DMS79 (cell line): Measurements from ENCODE around the gene GMPR2.

Source experiments
- DNase-seq: peaks from one replicate; lab custom pipeline; 2025; lab: John Stamatoyannopoulos, UW

GMPR2 gene

DNA sequence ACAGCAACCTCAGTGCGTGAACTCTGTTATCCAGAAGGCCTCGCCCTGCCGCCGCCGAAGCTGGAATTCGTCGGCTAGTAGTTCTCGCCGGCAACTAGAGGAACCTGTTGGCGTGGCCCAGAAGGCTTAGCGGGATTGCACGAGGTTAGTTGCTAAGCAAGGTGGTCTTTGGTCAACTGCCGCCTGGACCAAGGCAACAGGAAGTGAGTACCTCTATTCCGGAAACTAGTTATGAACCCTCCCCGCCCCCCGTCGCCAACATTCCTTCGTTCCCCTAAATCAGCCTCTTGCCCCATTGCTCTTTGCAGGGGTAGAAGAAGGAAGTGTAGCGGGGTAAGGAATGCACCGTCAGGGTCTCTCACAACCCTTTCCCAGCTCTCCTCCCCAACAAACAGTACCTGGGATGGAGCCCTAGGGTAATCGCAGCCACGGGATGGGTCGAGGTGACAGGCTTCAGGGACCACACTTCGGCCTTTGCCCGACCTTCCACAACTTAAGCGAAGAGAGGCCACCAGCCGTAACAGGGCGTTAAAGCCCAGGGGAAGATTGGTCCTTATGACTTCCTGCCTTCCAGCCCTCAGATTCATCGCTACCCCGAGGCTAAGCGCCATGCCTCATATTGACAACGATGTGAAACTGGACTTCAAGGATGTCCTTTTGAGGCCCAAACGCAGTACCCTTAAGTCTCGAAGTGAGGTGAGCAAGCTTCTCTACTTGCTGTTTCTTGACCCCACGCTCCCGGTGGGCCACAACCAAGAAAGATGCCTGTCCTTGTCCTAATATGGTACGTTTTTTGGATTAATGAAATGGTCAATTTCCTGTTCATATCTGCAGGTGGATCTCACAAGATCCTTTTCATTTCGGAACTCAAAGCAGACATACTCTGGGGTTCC lies at the start of gene GMPR2:
Gene GMPR2, plus strand, starts transcription at position 285 of the 893 bp plus-strand sequence. Its CDS starts 325 bp downstream, at position 610.
- no peak for DNase-seq

DNA sequence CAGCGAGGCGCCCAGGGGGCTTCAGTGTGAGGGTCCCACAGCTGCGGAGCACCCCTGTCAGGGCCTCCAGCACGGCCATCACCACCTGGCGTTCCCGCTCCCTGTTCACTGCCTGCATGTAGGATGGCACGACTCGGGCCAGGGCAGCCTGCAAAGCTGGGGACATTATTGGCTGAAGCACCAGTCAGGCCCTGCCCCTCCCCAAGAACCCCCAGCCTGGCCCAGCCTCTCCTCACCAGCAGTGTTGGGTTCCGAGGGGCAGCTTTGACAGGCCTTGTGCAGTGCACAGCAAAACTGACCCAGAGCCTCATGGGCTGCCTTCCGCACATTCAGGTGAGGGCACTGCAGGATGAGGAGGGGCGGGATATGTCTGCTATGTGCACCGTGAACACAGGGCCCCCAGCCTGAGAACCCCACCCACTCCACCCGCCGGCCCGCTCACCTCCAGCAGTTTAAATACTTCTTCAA lies 49.7 kb upstream of the GMPR2 start:
- DNase-seq: no peak

DNA sequence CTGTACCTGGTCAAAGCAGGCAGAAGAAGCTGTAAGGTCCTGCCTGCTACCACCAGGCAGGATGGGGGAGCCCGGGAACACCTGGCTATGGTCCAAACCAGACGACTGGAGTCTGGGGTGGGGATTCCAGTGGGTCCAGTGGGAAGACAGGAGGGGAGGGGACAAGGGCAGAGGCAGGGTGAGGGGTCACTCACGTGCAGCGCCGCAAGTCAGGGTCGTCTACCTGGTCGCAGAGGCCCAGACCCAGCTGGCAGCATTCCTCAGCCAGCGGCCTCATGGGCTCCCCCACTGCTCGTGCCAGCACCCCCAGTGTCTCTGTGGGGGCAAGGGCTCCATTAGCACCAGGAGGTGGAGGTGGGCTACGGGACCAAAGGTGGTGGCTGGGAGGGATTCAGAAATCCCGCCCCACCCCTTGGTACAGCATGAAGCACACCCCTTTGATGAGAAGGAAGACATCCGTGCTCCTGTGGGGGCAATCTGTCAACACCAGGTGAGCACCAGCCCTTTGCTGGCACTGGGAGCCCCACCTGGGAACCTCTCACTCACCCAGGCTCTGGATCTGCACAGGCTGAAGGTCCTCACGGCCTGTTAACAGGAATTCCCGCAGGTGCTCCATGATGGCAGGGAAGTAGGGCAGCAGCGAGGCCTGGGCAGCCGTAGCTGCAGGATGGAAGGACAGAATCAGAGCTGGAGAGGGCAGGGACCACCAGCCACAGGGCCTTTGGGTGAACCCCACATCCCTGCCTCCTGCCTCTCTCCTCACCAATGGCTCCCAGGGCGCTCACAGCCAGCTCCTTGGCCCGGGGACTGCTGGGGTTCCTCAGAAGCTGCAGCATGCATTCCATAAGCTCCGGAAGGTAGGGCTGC lies 48.4 kb upstream of the GMPR2 start:
- DNase-seq: no peak

DNA sequence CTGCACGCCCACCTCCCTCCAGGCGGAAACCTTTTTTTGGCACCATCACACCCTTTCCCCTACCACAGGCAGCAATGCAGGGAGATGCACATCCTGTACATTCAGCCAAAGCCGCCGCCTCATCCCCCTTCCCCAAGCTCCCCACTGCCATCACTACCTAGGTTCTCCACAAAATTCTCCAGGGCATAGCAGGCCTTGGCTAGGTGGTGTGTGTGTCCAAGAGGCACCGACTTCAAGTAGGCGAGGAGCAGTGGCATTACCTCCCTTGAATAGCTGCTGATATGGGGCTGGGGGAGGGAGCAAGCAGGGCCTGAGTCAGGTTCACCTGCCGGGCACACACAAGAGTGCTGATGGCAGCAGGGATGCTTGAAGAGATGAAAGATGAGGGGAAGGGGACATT lies 47.7 kb upstream of the GMPR2 start:
- DNase-seq: no peak

DNA sequence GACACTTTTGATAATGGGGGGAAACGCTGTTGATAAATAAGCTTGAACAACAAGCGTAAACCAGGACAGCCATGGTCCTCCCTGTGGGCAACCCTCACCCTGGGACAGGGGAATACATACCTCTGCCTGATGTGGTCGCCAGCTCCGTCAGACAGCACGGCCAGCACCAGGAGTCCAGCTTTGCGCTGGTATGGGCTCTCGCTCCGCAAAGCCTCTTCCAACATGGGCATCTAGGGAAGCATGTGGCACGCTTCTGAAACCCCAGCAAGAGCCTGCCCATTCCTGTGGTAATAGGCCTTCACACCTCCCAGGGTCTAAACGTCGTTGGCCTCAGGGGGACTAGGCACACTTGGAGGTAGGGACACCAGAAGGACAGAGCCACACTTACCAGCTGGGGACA lies 47.0 kb upstream of the GMPR2 start:
- DNase-seq: no peak

DNA sequence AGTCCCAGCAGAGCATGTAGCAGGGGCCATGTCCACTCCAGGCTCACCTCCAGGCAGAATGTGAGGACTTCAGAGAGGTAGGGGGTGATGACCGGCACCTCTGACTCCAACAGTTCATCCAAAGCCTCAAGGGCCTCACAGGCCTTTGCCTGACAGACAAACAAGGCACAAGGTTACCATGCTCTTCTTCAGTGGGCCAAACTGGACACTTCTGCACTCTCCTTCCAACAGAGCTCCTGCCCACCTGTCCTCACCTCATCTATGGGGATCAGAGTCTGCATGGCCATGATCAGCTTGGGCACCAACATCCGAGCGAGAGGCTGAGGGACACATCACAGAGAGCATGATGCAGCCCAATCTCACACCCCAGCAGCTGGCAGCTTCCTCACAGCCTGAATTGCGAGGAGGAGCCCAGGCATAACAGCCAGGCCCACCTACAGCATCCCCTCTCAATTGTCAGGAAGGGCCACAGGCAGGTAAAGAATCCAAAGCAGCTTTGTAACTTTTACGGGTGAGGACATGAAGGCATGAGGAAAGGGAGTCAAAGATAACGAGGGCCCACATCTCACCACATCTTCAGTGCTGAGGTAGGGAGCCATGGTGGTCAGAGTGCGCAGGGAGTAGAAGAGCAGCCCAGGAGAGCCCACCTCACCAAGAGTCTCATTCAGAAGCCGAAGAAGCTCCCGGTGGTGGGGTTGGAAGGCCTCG lies 45.7 kb upstream of the GMPR2 start:
- DNase-seq: no peak

DNA sequence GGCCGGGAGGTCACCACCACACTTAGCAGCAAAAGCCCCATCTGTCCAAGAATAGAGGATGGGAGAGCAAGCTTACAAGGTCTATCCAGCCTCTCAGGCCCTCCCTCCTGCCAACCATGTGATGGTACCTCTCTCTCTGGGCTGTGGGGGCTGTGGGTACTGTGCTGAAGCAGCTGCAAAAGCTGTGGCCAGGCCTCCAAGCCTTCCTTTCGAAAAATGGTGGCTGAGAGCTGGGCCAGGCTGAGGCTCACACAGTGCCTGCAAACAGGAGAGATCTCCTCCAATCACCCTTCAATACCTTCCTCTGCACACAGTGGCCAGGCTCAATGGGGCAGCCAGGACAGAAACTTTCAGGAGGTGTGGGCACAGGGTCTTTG lies 45.2 kb upstream of the GMPR2 start:
- DNase-seq: no peak

DNA sequence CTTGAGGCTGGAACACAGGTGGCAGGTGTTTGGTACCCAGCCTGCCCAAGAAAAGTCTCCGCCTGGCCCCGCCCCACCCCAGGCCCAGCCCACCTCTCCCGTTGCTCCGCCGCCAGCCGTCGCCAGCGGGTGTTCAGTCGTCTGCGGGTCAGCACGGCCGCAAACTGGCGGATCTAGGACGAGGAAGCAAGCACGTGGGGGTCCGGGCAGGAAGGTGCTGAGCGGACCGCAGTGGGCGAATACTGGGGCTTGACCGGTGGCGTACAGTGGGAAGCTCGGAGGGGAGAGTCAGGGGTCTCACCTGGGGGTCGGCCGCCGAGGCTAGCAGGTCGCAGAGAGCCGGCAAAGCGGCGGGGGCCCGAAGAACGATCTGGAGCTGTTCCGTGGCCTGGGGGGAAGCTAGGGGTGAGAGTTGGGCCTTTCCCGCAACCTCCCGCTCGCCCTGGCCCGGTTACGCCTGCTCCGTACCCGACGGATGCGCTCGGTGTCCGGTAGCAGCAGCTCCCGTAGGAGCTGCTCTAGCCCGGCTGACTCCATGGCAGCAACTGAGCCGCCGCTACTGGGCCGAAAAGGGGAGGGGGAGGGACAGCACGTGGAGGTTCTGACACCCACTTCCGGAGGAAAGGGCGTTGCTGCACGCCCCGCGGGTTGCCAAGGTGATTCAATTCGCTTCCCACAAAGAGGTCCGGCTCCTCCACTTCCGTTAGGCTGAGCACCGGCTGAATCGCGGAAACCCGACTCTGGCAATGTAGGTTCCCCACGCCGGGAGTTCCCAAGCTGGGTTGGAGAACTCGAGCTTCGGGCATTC lies 44.3 kb upstream of the GMPR2 start, which contains the start of gene IPO4:
Gene IPO4, minus strand, starts transcription at position 566 of the 808 bp plus-strand sequence. Its CDS starts 29 bp downstream, at position 537.
- DNase-seq: peak; percentile 98

DNA sequence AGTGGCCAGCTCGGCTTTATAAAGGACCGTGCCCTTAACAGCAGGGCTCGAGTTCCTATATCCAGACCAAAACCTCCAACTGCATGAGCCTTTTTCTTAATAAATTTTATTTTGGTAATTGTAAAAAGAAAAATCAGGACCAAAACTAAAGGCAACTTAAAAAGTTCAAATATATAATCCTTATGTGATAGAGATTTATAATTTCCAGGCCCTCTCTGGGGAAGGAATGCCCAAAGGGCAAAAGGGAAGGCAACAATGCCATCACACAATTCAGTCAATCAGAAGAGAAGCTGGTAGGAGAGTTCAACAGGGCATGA lies 43.7 kb upstream of the GMPR2 start:
- no peak for DNase-seq

DNA sequence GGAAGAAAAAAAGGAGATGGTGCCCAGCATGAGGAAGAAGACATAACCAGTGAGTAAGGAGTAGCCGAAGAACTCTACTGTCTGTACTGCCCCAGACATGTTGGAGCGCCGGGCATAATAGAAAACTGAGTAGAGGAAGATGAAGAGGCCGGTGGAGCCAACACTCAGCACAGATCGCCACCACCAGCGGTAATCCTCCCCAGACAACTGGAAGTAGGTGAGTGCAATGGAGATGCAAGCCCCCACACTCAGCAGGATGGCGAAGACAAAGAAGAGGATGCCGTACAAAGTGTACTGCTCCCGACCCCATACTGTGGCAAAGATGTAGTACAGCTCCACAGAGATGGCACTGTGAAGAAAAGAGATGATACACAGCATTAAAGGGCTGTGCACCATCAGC lies 43.3 kb upstream of the GMPR2 start:
- DNase-seq: no peak

DNA sequence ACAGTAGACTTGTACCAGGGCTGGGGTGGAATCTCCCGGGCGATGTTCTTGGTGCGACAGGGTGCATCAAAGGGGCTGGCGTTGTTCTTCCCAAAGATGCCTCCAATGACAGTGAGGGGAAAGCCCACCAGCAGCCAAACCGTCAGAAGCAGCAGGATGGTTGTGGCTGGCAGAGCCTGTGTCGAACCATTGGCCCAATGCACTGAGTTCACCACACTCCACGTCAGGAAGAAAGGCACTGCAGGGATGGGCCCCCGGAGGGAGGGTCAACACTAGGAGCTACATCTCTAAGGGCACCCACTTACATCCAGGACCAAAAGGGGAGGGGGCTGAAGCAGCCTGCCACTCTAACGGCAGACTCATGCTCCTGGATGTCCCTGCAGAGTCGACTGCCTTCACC lies 42.3 kb upstream of the GMPR2 start:
- no peak for DNase-seq

DNA sequence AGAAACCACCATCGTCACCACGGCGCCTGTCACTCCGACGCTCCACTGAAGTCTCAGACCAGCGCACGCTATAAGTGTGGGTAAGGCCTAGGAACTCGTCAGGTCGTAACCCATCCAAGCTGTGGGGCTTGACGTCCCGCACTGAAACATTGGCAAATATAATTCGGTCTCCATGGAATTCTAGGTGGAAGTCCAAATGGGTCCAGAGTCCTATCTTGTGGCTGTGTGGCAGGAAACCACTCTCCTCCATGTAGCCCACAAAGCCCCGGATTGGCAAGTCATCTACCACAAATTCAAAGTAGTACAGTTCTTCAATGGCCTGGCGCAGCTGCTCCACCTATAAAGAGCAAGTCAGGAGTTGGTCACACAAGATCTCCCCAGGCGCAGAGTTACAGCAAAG lies 39.8 kb upstream of the GMPR2 start:
- DNase-seq: no peak

DNA sequence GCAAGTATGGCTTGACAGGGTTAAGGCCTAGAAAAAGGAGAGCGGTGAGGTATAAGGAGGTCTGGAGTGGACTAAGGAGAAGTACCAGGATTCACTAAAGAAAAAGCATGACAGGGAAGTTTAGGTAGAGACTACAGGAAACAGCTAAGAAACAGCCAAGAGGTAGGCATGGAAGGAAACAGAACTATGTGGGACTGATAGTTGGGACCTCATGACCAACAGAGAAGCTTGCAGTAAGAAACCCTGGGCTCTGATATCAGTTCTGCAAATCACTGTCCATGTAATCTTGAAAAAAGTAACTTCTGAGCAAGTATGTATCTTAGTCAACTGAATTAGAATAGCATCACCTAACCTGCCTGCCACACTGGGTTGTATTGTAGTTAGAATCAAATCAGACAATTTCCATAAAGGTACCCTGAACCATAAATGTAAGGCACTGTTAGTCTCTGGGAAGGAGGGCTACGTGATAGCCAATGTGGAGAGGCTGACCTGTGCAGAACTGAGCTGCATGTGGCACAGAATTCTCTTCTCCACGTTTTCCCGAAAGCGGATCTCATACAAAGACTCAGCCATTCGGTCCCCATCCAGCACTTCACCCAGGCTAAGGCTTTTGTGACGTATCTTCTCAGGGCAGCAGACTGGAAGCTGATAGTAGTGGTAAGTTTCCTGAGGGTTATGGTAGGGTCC lies 38.4 kb upstream of the GMPR2 start:
- DNase-seq: no peak

DNA sequence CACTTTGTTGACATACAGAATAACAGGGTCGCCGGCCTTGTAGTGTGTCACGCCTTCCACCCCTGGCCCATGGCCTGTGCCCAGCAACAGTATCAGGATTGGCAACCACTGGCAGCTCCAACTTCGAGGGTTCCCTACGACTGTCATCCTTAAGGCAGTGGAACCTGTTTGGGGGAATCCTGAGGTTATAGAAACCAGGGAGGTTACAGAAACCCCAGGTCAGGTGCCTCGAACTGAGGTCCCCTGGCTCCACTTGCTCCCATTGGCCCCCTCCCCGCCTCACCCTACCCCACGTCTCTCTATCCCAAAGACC lies 37.9 kb upstream of the GMPR2 start:
- DNase-seq: no peak

DNA sequence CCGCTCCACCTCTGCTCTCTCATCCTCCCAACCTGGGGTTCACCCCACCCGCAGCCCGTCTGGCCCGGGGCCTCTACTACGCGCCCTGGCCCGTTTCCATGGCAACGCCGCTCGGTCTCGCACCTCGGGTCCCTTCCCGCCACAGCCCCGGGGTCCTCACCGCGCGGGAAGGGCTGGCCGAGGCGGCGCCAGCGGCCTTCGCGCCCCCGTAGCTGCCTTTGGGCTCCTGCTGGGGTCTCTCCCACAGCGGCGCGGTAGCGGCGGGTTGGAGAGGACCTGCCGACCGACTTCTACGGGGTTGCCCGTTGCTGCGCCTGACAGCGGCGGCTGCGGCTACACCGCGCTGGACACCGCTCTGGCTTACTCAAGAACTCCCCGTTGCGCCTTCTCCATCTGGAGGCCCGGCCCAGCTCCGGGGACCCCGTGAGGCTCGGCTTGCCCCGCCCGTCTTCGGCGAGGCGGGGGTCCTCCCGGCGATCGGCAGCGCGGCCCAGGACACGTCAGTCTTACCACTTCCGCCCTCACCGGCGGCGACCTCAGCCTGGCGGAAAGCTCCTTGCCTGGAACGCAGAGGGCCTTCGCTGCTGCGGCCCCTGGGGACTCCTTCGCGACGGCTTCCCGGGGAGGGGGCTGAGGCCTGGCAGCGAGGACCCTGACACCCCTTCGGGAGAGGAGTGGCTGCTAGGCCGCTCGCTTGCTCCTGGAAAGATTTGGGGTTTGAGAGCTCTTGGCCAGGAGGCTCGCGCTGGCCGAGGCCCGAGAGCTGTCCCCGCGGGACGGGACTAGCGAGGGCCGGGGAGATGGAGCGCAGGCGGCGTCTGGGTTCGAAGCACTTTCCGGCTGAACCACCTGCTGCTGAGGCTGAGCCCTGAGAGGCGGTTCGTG lies 37.3 kb upstream of the GMPR2 start, which contains the start of gene TM9SF1:
Gene TM9SF1, minus strand, starts transcription at position 256 of the 885 bp plus-strand sequence. CDS start 422 bp downstream, outside the sequence.
- peak; percentile 88 for DNase-seq

DNA sequence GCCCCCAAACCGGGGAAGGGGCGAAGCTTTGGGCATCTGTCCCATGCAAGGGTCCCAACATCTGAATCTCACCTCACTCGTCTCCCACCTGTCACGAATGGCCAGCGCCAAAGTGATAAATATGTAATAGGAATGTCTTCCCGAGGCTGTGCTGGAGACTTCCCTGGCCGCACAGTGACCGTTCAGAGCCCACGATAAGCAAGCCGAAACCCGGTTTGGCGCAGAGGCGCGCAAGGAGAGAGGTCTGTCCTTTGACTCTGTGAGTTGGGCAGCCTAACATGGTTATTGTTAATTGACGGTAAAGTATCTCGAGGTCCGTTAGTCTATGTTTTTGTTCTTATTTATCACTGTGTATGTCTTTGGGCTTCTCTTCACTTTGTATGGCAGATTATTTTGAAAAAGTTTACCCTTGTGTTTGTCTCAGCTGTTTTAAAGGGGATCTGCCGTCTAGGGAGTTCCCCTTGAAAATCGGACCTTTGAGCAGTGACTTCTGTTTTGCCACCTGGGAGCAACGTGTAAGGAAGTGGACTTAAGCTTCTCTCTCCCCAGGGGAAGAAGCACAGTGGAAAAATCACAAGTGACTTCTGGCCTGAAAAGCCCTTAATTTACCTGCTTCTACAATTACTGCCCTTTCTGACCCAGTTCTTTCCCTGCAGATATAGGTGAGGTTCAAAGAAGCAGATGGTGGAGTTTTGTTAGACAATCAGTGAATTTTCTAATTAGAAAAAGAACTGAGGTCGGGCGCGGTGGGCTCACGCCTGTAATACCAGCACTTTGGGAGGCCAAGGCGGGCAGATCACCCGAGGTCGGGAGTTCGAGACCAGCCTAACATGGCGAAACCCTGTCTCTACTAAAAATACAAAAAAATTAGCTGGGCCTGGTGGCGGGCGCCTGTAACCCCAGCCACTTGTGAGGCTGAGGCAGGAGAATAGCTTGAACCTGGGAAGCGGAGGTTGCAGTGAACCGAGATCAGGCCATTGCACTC lies 36.4 kb upstream of the GMPR2 start:
- DNase-seq: peak; percentile 16

DNA sequence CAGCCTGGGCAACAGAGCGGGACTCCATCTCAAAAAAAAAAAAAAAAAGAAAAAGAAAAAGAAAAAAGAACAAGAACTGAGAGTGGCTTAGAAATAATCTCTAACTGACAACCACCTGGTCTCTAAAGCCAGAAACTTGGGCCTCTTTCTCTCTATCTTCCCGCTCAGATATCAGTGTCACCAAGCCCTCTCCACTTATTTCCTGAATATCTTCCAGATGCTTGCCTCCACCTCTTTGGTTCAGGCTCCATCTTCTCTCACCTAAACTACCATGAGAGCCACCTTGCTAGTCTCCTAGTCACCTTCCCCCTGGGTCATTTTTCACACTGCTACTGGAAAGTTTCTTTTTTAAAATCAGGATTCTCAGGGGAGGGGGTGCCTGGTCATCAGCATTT lies 35.7 kb upstream of the GMPR2 start:
- DNase-seq: no peak

DNA sequence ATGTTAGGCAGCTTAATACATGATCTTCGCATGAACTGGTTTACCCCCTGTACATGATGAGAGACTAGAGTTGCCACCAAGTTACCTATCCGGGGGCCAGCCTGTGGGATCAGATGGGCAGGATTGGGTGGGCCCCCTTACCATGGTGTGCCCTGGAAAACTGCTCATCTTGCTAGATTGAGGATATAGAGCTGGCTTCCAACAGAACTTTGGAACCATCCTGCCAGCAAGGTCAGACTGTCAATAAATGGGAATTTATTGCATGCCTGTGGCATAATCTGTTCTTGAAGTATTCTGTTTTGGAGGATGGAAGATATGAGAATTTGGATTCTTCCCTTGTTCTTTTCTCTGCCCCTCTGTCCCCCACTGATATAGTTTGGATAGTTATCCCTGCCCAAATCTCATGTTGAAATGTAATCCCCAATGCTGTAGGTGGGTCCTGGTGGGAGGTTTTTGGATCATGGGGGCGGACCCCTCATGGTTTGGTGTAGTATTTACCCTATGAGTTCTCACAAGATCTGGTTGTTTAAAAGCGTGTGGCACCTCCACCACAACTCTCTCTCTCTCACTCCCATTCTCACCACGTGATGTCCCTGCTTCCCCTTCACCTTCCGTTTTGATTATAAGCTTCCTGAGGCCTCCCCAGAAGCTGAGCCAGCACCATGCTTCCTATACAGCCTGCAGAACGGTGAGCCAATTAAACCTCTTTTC lies 33.8 kb upstream of the GMPR2 start:
- no peak for DNase-seq
